GM19467 (cell line): Measurements from ENCODE around the gene DPYD.
"Not testable (repeated sequence)": the region's sequence is repeated elsewhere in the genome, so short reads cannot be mapped to it uniquely, and the experiment has no call there.

Source experiments
- ATAC-seq: cut with Tn5 transposase; IDR thresholded peaks from one replicate; pipeline ENCODE4 v1.9.1; 2021; ENCODE audit warnings: mild to moderate bottlenecking, moderate library complexity; ENCODE audit not compliant: unreplicated experiment

DPYD gene

DNA sequence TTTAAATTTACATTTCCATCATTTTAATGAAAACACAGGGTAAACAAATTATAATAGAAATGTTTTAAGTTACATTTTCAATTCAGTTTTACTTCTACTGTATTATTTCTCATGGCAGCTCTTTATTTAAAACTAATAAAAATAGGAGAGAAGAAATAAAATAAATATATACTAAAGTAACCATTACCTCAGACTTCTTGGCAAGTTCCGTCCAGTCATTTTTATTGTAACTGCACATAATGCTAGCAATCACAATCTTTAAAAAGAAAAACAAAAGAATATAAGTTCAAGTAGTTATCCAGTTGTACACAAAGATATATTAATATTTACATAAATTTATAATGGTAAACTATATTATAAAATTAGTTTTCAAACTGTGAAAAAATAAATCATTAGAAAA is 538.6 kb downstream of the DPYD start:
- ATAC-seq = no peak

DNA sequence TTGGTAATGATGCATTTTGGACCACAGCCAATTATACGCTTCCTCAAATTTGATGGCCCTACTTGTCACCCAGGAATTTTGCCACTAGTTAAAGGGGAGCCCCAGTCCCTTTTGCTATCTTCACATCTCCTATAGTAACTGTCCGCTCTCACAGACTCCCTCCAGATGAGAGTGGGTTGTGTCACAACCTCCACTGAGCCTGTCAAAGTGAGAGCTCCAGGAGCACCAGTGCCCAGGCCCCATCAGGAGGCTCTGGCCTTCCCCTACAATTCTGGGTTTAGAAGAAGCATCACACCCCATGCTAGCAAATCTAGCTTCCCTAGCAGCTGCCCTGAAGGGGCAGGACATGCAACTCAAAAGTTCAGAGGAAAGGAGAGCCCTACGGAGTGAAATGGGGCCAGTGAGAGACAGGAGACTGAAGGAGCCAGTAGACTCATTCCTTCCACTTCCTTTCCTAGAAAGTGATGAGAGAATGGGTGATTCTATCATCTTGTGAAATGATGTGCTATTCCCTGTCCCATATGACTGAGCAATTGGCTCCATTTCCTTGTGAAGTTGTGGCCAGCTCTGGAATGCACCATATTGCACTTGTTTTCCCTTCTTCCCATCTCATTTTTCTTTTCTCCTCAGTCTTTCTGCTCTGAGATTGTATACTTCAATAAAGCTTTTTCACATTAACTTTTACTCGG is 541.3 kb downstream of the DPYD start:
- ATAC-seq = no peak

DNA sequence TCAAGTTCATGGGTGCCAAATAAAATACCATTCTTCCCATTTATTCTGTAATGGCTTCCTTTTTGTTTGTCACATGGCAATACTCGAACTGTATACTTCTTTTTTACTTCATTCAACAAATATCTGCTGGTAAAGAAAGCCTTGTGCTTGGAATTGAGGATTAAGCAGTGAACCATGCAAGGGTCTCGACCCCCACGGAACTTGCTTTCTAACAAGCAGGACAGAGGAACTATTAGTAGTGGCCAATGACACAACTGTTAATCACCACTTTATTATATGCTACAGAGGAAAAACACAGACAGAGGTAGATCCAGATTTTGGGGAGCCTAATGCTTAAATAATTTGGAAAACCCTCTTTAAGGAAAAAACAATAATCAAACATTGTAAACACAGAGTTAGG is 542.2 kb downstream of the DPYD start:
- no peak for ATAC-seq

DNA sequence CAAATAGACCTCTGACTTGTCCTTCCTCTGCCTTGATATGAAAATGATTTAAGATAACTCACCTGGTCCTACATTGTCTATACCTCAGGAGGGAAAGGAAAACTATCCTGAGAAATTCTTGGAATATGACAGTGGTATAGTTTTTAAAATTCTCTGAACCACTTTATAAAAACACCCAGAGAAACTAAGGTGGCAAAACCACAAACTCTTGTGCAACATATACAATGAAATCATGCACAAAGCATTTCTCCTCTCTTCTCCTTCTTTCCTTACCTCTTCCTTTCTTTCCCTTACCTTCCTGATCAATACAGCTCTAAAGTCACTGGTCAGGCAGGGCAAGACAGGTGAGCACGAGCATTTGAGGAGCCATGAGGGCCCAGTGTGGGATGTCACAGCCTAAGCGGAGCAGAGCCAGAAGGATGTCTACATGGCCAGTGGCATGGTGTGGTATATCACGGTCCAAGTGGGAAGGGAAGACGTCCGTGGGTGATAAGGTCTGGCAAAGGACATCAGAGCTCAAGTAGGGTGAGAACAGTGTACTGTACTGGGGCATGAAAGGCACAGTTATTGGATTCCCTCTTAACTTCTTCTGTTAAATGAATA is 543.3 kb downstream of the DPYD start:
- no peak for ATAC-seq

DNA sequence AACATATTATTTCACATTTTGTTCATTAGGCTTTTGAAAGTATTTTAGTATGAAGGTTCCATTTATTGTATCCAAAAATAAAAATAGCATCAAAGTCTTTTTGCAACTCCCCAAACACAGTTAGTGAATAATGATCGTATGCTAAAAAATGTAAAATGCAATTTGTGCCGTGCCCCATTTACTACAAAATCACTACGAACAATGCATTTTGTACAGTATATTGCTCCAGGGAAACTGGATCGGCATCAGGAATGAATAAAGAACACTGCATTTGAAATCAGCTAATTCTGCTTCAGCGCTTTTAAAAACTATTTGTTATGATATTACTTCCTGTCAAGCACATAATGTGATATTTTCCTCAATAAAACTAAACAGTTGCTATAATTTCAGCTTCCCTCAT is 547.8 kb downstream of the DPYD start:
- no peak for ATAC-seq

DNA sequence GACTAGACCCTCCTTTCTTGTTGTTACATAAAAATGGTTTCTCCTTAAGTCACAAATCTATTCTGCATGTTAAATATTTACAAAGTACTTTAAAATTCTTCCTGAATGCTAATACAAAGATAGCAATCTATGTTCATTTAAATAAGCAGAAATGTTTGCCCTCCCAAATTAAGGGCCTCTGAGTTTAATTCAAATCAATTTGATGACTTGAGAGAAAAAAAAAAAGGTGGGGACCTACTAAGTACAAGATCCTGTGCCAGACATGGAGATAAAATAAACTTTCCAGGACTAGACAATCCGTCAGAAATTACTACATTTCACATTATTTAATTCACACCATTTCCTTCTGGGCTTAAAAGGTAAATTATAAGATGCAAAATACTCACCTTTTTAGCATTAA is 548.3 kb downstream of the DPYD start:
- ATAC-seq = no peak

DNA sequence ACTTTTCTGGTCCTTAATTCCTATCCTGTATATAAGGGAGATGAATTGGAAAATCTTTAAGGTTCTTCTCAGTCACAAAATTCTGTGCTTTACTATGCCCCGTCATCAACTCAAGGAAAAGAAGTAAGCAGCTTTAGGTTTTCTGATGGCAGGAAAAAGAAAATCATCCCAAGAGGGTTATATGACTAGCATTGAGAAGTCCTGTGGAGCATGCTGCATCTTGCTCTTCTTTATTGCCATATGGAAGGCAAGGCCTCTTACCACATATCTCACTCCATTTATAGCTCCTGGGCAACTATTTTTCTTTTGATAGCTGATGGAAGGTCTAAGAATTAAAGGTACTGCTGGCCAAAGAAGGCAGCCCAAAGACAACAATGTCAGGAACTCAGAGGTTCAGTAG is 552.5 kb downstream of the DPYD start:
- ATAC-seq = no peak

DNA sequence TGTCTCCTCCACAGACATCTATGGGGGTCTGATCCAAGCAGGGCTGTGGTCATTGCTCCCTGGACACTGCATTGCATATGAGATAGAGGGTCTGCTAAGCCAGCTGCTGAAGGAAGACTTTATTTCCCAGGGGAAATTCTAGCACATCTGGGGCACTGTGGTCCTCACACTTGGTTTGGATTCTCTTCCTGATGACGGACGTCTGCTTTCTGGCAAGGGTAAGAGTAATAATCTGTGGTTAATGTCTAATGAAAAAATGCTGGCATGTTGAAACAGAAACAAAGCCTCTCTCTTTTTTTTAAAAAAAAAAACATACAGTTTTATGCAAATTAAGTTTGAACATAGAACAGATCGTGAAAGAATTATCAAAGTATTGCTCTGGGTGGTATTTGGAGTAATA is 553.9 kb downstream of the DPYD start:
- no peak for ATAC-seq

DNA sequence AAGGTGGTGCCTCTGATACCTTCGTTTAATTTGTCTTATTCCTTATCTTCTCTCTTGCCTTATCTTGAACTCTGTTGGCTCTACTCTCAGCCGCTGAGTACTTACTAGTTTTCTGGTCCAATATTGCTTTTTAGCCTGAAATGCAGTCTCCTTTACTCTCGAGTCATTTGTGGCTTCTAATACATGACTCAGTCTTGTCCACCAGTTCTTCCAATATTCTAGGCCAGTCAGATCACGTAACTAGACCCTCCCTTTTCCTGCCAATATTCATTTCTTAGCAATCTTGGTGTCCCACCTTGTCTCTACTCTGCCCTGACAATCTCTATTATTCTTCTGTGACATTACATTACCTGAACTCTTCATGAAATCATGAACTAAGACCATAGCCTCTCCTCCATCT is 555.8 kb downstream of the DPYD start:
- no peak for ATAC-seq

DNA sequence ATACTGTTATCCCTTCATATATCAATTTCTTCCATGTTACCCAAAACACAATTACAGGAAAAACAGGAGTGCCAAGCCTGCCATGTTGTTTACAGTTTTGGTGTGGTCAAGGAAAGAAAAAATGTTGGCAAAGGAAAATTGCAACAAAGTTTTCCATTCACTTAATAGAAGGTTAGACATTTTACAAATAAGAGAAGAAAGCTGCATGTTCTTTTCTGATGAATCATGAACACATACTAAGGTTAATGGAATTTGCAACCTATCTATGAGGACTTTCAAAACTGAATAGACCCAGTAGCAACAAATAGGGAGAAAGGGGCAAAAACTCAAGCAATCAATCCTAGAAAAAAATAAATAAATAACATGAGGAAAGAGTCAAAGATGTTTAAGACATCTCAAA is 556.7 kb downstream of the DPYD start:
- ATAC-seq = no peak

DNA sequence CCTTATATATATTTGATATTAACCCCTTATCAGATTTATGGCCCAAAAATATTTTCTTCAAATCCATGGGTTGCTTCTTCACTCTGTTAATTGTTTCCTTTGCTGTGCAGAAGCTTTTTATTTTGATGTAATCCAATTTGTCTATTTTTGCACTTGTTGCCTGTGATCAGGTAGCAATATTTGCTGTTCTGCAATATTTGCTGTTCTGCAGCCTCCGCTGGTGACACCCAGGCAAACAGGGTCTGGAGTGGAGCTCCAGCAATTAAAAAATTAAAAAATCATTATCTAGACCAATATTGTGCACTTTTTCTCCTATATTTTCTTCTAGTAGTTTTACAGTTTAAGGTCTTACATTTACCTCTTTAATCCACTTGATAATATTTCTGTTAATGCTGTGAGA is 564.5 kb downstream of the DPYD start:
- no peak for ATAC-seq

DNA sequence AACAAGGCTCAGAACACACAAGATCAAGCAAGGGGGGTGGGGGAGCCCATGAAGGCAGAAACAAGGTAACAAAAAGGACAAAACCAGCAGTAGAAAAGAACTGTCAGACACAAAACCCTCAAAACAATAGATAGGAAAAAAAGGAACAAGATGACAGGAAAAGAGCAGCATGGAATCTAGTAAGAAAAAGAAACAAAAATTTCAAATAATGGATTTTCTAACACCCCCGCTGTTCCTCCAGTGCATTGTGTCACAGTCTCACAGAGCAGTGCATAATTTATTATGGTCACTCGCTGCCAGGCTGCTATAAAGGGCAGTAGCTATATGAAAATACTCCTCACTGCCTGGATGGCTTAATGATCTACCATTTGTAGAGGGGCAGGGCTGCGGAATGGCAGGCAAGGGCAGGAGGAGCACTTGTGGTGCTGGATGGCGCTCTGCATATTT is 567.9 kb downstream of the DPYD start:
- no peak for ATAC-seq

DNA sequence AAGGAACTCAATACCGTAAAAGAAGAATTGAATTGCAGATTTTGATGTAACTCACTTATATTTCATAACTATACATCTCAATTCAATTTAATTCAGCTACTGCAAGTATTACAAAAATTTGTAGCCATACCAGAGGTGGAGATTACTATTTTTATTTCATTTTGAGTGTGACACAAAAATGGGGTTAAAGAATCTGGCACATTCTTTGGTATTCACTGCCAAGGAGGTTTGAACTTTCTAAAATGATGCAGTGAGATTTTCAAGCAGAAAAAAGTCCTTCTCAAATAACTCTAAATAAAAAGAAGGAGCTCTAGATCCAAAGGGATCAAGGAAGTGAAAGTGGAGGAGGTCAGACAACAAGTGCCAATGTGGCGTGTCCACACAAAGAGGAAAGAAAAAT is 569.0 kb downstream of the DPYD start:
- no peak for ATAC-seq

DNA sequence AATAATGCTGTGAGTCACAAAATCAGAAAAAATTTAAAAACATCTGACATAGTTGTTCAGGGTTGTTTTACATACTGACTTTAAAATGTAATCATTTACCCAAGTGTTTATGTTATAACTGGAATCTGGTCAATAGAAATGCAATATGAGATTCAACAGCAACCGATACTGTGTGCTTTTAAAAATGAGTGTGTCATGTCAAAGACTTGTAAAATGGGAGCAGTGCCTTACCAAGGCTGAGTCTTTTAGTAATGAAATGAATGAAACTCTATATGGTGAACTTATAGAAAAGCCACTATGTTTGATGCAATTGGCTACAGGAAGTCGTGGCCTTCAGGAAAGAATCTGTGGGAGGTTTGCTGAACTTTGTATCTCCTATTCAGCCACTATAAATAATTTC is 570.2 kb downstream of the DPYD start:
- no peak for ATAC-seq

DNA sequence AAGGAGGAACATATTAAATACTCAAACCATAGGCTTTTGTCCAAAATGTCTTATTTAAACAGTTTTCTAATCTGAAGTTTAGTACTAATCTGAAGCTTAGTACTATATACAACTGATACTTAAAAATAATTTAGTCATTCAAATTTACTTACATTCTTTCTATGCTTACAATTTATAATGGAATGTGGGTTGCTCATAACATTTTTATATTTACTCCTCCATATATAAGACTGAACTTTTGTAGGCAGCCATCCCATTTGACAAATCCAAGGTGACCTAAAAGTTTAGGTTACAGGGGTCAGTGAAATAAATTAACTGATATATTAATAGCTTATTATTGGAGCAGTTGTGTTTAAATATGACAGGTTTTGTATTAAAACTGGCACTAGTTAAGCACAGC is 570.6 kb downstream of the DPYD start:
- ATAC-seq = no peak

DNA sequence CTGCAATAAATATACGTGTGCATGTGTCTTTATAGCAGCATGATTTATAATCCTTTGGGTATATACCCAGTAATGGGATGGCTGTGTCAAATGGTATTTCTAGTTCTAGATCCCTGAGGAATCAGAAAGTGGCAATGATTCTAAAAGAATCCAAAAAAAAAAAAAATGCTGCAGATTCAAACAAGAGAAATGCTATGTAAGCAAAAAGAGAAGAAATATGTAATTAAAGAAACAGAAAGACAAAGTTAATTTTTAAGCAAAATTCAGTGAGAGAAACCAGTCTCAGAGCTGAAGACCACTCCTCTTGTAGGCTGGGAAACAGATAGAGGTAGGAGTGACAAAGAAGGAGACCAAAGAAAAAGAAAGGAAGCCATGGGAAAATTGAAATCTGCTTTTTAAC is 571.0 kb downstream of the DPYD start:
- ATAC-seq = not testable (repeated sequence)

DNA sequence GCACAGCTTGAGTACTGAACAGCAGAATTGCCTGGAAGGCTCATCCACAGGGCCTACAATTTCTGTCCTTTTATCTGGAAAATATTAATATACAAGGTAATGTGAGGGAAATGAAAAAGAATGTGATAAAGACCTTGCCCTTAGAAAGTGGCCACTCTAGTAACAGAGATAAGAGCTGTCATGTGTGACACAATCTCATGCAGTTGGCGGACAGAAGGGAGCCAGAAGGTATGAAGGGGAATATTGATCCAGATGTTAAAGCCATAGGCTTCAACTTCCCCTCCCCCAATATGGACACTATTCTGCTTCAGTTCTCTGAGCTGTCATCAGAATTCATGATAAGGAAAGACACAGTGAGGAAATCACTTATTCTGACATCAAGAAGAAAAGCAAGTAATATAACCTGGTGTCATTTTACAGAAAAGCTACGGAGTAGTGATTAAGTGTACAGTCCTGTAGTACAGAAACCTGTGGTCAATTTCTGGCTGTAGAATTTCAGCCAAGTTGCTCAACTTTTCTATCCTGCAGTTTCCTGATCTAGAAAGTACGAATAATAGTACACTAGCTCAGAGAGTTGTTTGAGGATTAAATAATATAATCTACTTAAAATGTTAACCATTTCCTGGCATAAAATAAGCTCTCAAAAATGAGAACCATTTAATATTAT is 572.1 kb downstream of the DPYD start:
- no peak for ATAC-seq

DNA sequence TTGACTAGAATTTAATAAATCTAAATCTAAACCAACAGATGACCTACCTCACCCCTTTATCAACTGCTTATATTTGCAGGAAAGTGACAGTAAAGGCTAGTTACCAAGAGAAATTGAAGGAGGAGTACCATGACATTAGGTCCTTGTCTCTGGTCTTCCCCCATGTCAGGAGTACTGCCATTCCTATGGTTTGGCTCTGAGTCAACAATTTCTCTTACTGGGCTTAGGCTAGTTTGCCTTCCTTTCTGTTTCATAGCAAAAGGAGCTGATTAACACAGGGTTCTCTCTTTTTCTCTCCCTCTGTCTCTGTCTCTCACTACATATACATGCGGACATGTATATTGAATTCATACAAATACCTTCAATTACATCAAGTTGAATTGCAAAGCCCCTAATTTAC is 579.9 kb downstream of the DPYD start:
- ATAC-seq = no peak

DNA sequence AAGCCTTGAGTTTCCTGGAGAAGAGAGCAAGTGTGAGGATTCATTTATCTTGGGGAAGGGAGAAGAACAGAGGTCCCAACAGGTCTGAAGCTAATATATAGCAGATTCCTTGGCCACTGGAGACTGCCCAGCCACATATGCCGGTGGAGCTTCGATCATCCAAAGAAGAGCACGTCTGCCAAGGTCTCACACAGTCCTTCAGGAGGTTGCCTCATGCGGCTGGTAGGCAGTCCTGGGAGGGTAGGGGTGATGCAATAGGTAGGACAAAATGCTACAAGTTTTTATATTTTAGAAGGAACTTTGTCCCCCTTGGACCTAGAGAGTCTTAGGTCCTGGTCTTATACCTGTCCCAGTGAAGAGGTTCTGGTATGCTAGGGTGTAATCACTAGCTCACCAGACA is 582.5 kb downstream of the DPYD start:
- ATAC-seq = no peak

DNA sequence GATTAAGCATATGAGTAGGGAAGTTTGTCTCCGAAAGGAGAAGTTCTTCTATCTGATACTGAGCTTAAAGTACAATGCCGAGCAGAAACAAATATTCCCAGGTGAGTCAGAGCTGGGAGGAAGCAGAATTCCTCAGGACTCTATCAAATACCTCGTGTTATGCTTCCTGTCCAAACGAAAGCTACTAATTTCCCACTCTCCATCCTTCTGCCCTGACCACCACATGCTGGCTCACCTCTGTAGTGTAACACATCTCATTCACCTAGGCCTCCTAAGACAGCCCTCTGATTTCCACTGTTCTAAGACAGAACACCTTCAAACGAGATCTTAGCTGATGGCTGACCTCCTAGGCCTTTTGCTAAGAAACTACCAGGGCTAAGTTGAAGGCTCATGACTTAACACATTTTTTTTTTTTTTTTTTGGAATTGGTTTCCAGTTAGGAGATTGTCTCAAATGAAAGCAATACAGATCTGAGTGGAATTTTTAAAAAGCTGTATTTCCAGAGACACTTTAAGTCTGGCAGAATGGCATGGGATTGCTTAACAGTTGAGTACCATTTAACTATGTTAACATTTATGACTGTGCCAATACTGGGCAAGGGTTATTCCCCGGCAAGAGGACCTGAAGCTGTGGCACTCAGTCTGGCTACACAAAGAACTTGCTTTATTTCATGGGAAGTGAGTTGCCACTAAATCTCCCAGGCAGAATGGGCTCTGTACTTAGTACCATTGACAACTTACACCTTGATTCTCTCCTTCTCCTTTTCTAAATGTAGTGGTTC is 583.4 kb downstream of the DPYD start:
- no peak for ATAC-seq

DNA sequence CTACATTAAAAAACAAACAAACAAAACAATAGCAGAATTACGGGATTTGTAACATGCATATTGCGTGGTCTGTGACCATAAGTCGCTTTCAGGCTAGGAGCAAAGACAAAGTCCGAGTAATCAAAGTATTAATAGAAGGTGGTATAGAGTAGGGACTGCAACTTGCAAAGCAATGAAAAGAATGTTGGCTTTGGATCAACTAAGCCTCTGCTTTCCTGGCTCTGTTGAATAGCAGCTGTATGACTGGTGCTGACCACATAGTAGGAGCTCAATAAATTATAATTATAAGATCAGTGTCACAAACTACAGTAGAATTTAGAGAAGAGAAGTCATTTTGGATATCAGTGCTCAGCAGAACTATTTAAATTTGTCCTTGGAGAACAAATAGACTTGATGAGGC is 586.4 kb downstream of the DPYD start:
- no peak for ATAC-seq

DNA sequence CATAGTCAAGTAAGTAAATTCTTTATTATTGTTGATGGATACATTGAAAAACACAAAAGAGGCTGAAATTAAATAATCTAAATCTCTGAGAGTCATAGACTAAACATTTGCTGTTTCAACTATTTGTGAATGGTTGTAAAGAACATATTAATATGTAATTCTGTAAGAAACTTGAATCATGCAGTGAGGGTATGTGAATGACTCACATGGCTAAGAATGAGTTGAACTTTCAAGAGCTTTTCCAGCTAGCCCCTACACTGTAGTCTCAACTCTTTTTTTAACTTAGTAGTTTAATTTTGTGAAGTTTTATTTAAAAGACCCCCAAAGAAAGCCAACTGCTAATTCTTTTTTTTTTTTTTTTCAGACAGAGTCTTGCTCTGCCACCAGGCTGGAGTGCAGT is 588.1 kb downstream of the DPYD start:
- ATAC-seq = no peak
